Progenitor cell of endocrine pancreas (in vitro differentiated cells): Measurements from ENCODE around the gene COL27A1. TPM values are rescaled to one million over a fixed set of nuclear protein-coding genes. Genes with fewer than 3 reads are reported as not detected.
A peak's percentile ranks its signal among the peaks of the same experiment; 100 is the strongest.

Source experiments
- DNase-seq: peaks from one replicate; pipeline ENCODE4 v3.0.0; 2021; ENCODE audit warnings: low spot score; ENCODE audit not compliant: unreplicated experiment
- H3K27ac Mint-ChIP-seq: 2 replicates; pipeline ENCODE4 v1.8.0; 2021; ENCODE audit warnings: mild to moderate bottlenecking, moderate library complexity, mixed read lengths
- H3K27me3 Mint-ChIP-seq: 2 replicates; pipeline ENCODE4 v1.8.0; 2021; ENCODE audit warnings: mixed read lengths
- H3K36me3 Mint-ChIP-seq: 2 replicates; pipeline ENCODE4 v1.8.0; 2022; ENCODE audit warnings: mixed read lengths; ENCODE audit not compliant: insufficient read depth
- H3K4me1 Mint-ChIP-seq: 2 replicates; pipeline ENCODE4 v1.8.0; 2021; ENCODE audit warnings: low read depth, mixed read lengths
- H3K4me3 Mint-ChIP-seq: 2 replicates; pipeline ENCODE4 v1.8.0; 2021; ENCODE audit warnings: low read depth, mild to moderate bottlenecking, moderate library complexity, mixed read lengths
- H3K9me3 Mint-ChIP-seq: 2 replicates; pipeline ENCODE4 v1.8.0; 2021; ENCODE audit warnings: low read depth, mixed read lengths
- CTCF ChIP-seq: fragments of 200-600 bp; sonication (generic); IDR thresholded peaks from one replicate; pipeline ENCODE4 v1.5.0; 2021; ENCODE audit warnings: antibody characterized with exemption, mild to moderate bottlenecking; ENCODE audit not compliant: unreplicated experiment
- total RNA-seq: library from RNA; stranded (reverse); gene quantifications from 2 replicates; pipeline ENCODE4 v1.2.1, GENCODE V29; 2021

COL27A1 gene
- total RNA-seq, 1 donor from 2014 or later, result 178 TPM

- H3K4me3 Mint-ChIP-seq, result no peak overlapping the region
- peaks cover 32% of the 10 kb centered on the region for H3K27me3 Mint-ChIP-seq
- TF ChIP-seq CTCF, result no peak
- no peak for DNase-seq
- no peak overlapping the region for H3K27ac Mint-ChIP-seq
- H3K9me3 Mint-ChIP-seq, result no peaks in the 10 kb centered on the region
- peaks cover 10% of the 10 kb centered on the region for H3K4me1 Mint-ChIP-seq
- no peaks in the 10 kb centered on the region for H3K36me3 Mint-ChIP-seq
These were observed 12.1 kb upstream of the COL27A1 start for GRCh38 chr9:114143234-114143633.

- H3K9me3 Mint-ChIP-seq, result no peaks in the 10 kb centered on the region
These were observed 8.6 kb upstream of the COL27A1 start for GRCh38 chr9:114146735-114147134.

GRCh38 chr9:114149181-114149580 is 6.2 kb upstream of the COL27A1 start:
- no peak overlapping the region for H3K4me3 Mint-ChIP-seq
- peak overlapping the region; percentile 33 for H3K27ac Mint-ChIP-seq
- H3K36me3 Mint-ChIP-seq, result no peaks in the 10 kb centered on the region
- no peak for DNase-seq
- no peak for TF ChIP-seq CTCF
- H3K4me1 Mint-ChIP-seq, result peaks cover 3% of the 10 kb centered on the region
- H3K9me3 Mint-ChIP-seq, result no peaks in the 10 kb centered on the region
- peaks cover 14% of the 10 kb centered on the region for H3K27me3 Mint-ChIP-seq

More at GRCh38 chr9:114146735-114147134, 8.6 kb upstream of the COL27A1 start:
- TF ChIP-seq CTCF, result no peak
- peaks cover 4% of the 10 kb centered on the region for H3K4me1 Mint-ChIP-seq
- peaks cover 20% of the 10 kb centered on the region for H3K27me3 Mint-ChIP-seq
- H3K4me3 Mint-ChIP-seq, result no peak overlapping the region
- DNase-seq, result no peak
- no peaks in the 10 kb centered on the region for H3K36me3 Mint-ChIP-seq
- H3K27ac Mint-ChIP-seq, result no peak overlapping the region

- TF ChIP-seq CTCF, result no peak
- Mint-ChIP-seq H3K27me3 (peaks cover 17% of the 10 kb centered on the region), H3K27ac (no peak overlapping the region), H3K4me3 (no peak overlapping the region), H3K36me3 (no peaks in the 10 kb centered on the region), H3K9me3 (no peaks in the 10 kb centered on the region), H3K4me1 (peaks cover 8% of the 10 kb centered on the region)
- DNase-seq, result no peak
These were observed 5.5 kb upstream of the COL27A1 start for GRCh38 chr9:114149765-114150340.

GRCh38 chr9:114150608-114151007 is 4.7 kb upstream of the COL27A1 start:
- no peak overlapping the region for H3K4me3 Mint-ChIP-seq
- TF ChIP-seq CTCF, result no peak
- no peaks in the 10 kb centered on the region for H3K9me3 Mint-ChIP-seq
- H3K27ac Mint-ChIP-seq, result no peak overlapping the region
- DNase-seq, result no peak
- no peaks in the 10 kb centered on the region for H3K36me3 Mint-ChIP-seq
- peaks cover 8% of the 10 kb centered on the region for H3K4me1 Mint-ChIP-seq
- peaks cover 17% of the 10 kb centered on the region for H3K27me3 Mint-ChIP-seq
